Peyer's patch (tissue), 4 donors: ENCODE data around the gene PAQR6.

ENCODE experiments used
- CTCF ChIP-seq, 6 experiments: fragments of 450-650 bp in 4 of 6; fragments of 200-600 bp in 2 of 6; sonication (generic) in 1 of 6; IDR thresholded peaks; one replicate each; pipeline ENCODE4 v1.5.1; 2017 to 2019; ENCODE audit warnings: antibody characterized with exemption in 6 of 6, mild to moderate bottlenecking in 3 of 6, moderate library complexity in 1 of 6
- POLR2A ChIP-seq, 2 donors: fragments of 450-650 bp; IDR thresholded peaks; one replicate each; pipeline ENCODE4 v1.5.1; 2017; ENCODE audit warnings: antibody characterized with exemption in 2 of 2, mild to moderate bottlenecking in 2 of 2, moderate library complexity in 2 of 2

- TF ChIP-seq CTCF (IDR thresholded peaks at IDR 0.05) = no peak
- TF ChIP-seq POLR2A (IDR thresholded peaks at IDR 0.05) = no peak
Observed at GRCh38 chr1:156279837-156280236, 32.0 kb upstream of the PAQR6 start.
